Upper lobe of right lung (tissue), 1 donor: ENCODE measurements around the gene PDLIM5. TPM values are rescaled to one million over a fixed set of nuclear protein-coding genes. Genes with fewer than 3 reads are reported as not detected.

Source experiments
- ATAC-seq: fragments of 200-7000 bp; cut with Tn5 transposase; one replicate; pipeline ENCODE4 v1.9.1; 2020; ENCODE audit warnings: mild to moderate bottlenecking, moderate library complexity
- DNase-seq: peaks from one replicate; pipeline ENCODE4 v3.0.0-alpha.2; 2020
- H3K27ac ChIP-seq: fragments of 200-600 bp; one replicate; pipeline ENCODE4 v1.8.0; 2022
- H3K27me3 ChIP-seq: fragments of 200-600 bp; one replicate; pipeline ENCODE4 v1.8.0; 2022; ENCODE audit warnings: mild to moderate bottlenecking
- H3K36me3 ChIP-seq: fragments of 200-600 bp; one replicate; pipeline ENCODE4 v1.8.0; 2022
- H3K4me1 ChIP-seq: fragments of 200-600 bp; one replicate; pipeline ENCODE4 v1.8.0; 2022
- H3K4me3 ChIP-seq: fragments of 200-600 bp; one replicate; pipeline ENCODE4 v1.8.0; 2022; ENCODE audit warnings: mild to moderate bottlenecking
- H3K9me3 ChIP-seq: fragments of 200-600 bp; one replicate; pipeline ENCODE4 v1.8.0; 2022
- intact Hi-C: fragments of 100-400 bp; cut with DNase I; formaldehyde crosslinking; loops from one replicate; pipeline ENCODE4 v1.11.0; 2022
- total RNA-seq: library from RNA; stranded (reverse); fragmentation: NEBNext Ultra II Directional; extraction: Animal tissue kit (Norgen Biotek cat#: 25700); gene quantifications from one replicate; pipeline ENCODE4 v1.2.1, GENCODE V29; 2021
- TF ChIP-seq, protein P1 (sequence below): fragments of 200-600 bp; IDR thresholded peaks from one replicate; pipeline ENCODE4 v1.8.0; 2022; ENCODE audit warnings: antibody characterized with exemption
- donor health status: DM: no; HTN: yes; CAD: no; lungs with severe emphysema.

Gene PDLIM5
- total RNA-seq, 1 donor from 2014 or later, result 82.8 TPM

DNA sequence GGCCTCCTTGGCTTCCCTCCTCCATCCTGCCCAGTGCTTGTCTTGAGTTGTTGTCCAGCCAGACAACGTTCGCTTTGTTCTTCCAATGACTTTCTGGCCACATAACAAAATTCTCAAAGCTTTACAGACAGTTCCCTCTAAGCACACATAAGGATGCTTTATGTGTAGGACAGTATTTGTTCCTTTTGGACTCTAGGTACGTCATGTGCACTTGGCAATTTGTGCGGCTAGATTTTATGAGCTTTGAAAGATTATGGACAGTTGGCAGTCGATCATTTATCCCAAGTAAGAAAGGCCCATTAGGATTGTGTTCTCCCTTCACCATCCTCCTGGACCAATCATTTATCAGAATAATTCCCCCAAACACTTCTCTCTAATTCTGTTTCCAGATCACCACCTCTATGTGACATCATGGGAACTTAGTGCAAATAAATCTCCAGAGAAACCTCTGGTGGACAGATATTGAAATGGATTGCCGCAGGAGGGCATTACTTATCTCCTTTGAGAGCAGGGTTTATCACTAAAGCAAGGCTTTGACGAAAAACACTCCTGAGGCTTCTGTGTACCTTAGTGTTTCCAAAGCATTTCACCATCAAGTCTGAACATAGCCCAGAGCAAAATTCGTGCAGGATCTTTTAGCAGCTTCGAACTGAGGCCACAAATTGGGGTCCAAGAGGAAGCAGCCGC, 228.6 kb downstream of the PDLIM5 start:
- no peak for DNase-seq
- H3K4me1 ChIP-seq, result no peaks in the 10 kb centered on the region
- H3K36me3 ChIP-seq, result no peaks in the 10 kb centered on the region
- H3K27me3 ChIP-seq, result peaks cover 5% of the 10 kb centered on the region
- H3K27ac ChIP-seq, result no peak overlapping the region
- ATAC-seq, result no peak
- intact Hi-C loops, result no loop called here
- TF ChIP-seq, protein P1, sequence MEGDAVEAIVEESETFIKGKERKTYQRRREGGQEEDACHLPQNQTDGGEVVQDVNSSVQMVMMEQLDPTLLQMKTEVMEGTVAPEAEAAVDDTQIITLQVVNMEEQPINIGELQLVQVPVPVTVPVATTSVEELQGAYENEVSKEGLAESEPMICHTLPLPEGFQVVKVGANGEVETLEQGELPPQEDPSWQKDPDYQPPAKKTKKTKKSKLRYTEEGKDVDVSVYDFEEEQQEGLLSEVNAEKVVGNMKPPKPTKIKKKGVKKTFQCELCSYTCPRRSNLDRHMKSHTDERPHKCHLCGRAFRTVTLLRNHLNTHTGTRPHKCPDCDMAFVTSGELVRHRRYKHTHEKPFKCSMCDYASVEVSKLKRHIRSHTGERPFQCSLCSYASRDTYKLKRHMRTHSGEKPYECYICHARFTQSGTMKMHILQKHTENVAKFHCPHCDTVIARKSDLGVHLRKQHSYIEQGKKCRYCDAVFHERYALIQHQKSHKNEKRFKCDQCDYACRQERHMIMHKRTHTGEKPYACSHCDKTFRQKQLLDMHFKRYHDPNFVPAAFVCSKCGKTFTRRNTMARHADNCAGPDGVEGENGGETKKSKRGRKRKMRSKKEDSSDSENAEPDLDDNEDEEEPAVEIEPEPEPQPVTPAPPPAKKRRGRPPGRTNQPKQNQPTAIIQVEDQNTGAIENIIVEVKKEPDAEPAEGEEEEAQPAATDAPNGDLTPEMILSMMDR, result no peak
- no peak overlapping the region for H3K4me3 ChIP-seq
- no peaks in the 10 kb centered on the region for H3K9me3 ChIP-seq

DNA sequence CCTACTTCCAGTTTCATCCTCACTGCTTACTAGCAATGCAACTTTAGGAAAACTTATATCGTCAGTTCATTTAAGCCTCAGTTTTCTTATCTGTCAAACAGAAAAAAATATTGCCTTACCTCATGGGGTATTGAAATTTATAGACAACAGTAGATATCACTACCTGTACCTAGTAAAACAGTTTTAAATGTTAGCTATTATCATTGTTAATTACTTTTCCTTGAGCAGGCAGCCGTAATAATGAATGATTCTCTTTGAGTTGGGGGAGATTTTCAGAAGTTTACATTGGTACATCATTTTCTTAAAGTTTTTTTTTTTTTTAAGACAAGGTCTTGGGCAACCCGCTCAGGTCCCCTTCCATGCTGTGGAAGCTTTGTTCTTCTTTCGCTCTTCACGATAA, 234.3 kb downstream of the PDLIM5 start:
- no peaks in the 10 kb centered on the region for H3K36me3 ChIP-seq
- DNase-seq (no peak), ATAC-seq (no peak)
- peaks cover 5% of the 10 kb centered on the region for H3K27me3 ChIP-seq
- TF ChIP-seq, protein P1, result no peak
- no peak overlapping the region for H3K4me3 ChIP-seq
- no peak overlapping the region for H3K27ac ChIP-seq
- no peaks in the 10 kb centered on the region for H3K9me3 ChIP-seq
- H3K4me1 ChIP-seq, result no peaks in the 10 kb centered on the region
- intact Hi-C loops, result no loop called here

DNA sequence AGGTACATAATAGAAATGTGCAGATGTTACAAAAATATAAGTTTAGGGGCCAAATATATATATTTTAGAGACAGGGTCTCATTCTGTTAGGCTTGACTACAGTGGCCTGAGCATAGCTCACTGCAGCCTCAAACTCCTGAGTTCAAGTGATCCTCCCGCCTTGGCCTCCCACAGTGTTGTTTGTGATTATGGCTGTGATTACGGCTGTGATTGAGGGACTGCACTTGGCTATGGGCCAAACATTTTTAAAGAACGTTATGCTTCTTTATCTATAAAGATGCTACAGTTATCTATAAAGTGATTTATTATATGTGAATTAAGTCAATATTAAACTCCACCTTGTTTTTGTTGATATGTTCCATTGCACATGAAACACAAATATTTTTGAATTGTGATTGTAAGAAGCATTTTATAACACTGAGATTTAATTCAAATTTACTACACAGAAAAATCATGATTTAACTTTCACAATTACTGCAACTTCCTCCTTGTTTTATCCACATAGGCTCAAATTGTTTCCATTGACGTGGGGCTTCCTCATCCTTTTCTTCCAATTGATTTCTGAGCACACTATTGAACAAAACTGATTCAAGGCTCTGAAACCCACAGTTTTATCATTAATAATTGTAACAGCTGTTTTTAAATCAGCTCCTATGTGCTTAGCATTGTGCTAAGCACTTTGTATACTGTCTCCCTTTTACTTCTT, 237.6 kb downstream of the PDLIM5 start:
- intact Hi-C loops, result no loop called here

DNA sequence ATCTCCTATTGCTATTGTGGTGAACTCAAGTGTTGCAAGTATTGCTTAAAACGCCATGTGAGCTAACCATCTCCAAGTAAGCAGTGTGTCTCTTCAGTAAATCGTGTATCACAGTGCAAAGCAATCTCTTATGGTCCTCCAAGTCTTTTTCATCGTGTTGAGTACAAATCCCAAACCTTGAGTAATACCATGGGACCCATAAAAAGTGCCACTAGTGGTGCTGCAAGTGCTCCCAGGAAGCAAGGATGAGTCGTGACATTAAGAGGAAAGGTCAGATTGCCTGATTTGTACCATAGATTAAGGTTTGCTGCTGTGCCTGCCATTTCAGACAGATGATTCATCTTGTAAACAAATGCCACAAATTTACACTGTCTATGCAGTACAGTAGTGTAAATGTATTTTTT, 239.1 kb downstream of the PDLIM5 start:
- ATAC-seq, result no peak
- intact Hi-C loops, result no loop called here
- no peaks in the 10 kb centered on the region for H3K4me1 ChIP-seq
- H3K4me3 ChIP-seq, result no peak overlapping the region
- DNase-seq, result no peak
- no peaks in the 10 kb centered on the region for H3K9me3 ChIP-seq
- H3K27ac ChIP-seq, result no peak overlapping the region
- H3K27me3 ChIP-seq, result no peaks in the 10 kb centered on the region
- TF ChIP-seq, protein P1, result no peak
- no peaks in the 10 kb centered on the region for H3K36me3 ChIP-seq

More for the DNA sequence above, 237.6 kb downstream of the PDLIM5 start:
- H3K4me3 ChIP-seq, result no peak overlapping the region
- DNase-seq (no peak), ATAC-seq (no peak)
- no peaks in the 10 kb centered on the region for H3K27me3 ChIP-seq
- no peaks in the 10 kb centered on the region for H3K9me3 ChIP-seq
- TF ChIP-seq, protein P1, result no peak
- H3K4me1 ChIP-seq, result no peaks in the 10 kb centered on the region
- no peaks in the 10 kb centered on the region for H3K36me3 ChIP-seq
- H3K27ac ChIP-seq, result no peak overlapping the region

DNA sequence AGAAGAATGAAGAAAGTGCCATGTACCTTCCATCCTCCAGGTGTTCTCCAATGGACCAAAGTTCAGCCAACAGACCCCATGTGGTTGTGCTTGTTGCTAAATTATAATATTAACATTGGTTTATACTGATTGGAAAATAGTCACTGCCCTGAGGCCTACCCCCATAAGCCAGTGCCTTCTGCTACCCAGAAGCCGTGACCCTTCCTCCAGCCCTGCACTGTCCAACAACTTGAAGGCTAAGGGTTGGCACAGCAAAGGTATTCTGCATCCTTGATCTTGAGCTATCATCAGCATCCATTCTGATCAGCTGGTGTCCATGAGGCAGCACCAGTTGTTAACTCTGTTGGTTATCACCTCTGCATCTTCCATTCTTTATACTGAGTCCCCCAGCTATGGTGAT, 239.8 kb downstream of the PDLIM5 start:
- ATAC-seq, result no peak
- TF ChIP-seq, protein P1, result no peak

More for the DNA sequence above, 239.8 kb downstream of the PDLIM5 start:
- Histone ChIP-seq H3K4me1 (no peaks in the 10 kb centered on the region), H3K27me3 (no peaks in the 10 kb centered on the region), H3K36me3 (no peaks in the 10 kb centered on the region), H3K9me3 (no peaks in the 10 kb centered on the region), H3K4me3 (no peak overlapping the region), H3K27ac (no peak overlapping the region)
- no peak for DNase-seq
- intact Hi-C loops, result no loop called here
